WTC11 (cell line): ENCODE data around the gene USP10.

Source experiments
- ATF3 ChIP-seq: sonication (generic); formaldehyde crosslinking; conservative IDR thresholded peaks from 2 replicates; pipeline ENCODE4 v1.8.1; 2022; ENCODE audit warnings: mild to moderate bottlenecking, missing genetic modification reagents
- CTCF ChIP-seq: fragments of 200-600 bp; IDR thresholded peaks from 2 replicates; pipeline ENCODE4 v1.8.0; 2022; ENCODE audit warnings: antibody characterized with exemption
- JUN ChIP-seq: sonication (generic); formaldehyde crosslinking; IDR thresholded peaks from 2 replicates; pipeline ENCODE4 v1.8.0; 2023; ENCODE audit warnings: mild to moderate bottlenecking, missing genetic modification reagents
- SMAD4 ChIP-seq: sonication (generic); formaldehyde crosslinking; IDR thresholded peaks from 2 replicates; pipeline ENCODE4 v1.8.0; 2022; ENCODE audit warnings: mild to moderate bottlenecking, missing genetic modification reagents
- ZNF138 ChIP-seq: sonication (generic); formaldehyde crosslinking; conservative IDR thresholded peaks from 2 replicates; pipeline ENCODE4 v1.8.1; 2022; ENCODE audit warnings: mild to moderate bottlenecking, moderate library complexity, missing genetic modification reagents

- TF ChIP-seq JUN (CRISPR knock-in tag) (no peak), SMAD4 (no peak), ATF3 (no peak), ZNF138 (CRISPR knock-in tag) (no peak), CTCF (no peak)
Observed at GRCh38 chr16:84714028-84714427, 14.2 kb downstream of the USP10 start.
